WTC11 (cell line): Measurements from ENCODE around the gene MGAT4D. TPM values are rescaled to one million over a fixed set of nuclear protein-coding genes. Genes with fewer than 3 reads are reported as not detected.

ENCODE experiments used
- ATAC-seq: fragments of 200-7000 bp; cut with Tn5 transposase; 2 replicates; pipeline ENCODE4 v1.10.0; 2021; ENCODE audit warnings: mild to moderate bottlenecking, moderate library complexity
- CTCF ChIA-PET: fragments of 300-600 bp; sonication (Branson Sonifier 250); formaldehyde crosslinking; loops from one replicate; lab custom pipeline; 2021; ENCODE audit warnings: antibody characterized with exemption; lab: Charles Lee
- POLR2A ChIA-PET: fragments of 350-600 bp; sonication (Branson Sonifier 250); formaldehyde crosslinking; loops from one replicate; lab custom pipeline; 2021; ENCODE audit warnings: antibody characterized with exemption; lab: Charles Lee
- DNase-seq: peaks from one replicate; pipeline ENCODE4 v3.0.0; 2021; ENCODE audit warnings: low spot score
- H3K27ac Mint-ChIP-seq: 2 replicates; pipeline ENCODE4 v1.8.0; 2021; ENCODE audit warnings: mixed read lengths
- H3K27me3 Mint-ChIP-seq: 2 replicates; pipeline ENCODE4 v1.8.0; 2021; ENCODE audit warnings: low read depth, mild to moderate bottlenecking, moderate library complexity, mixed read lengths
- H3K36me3 Mint-ChIP-seq: 2 replicates; pipeline ENCODE4 v1.8.0; 2021; ENCODE audit warnings: mixed read lengths
- H3K4me1 Mint-ChIP-seq: 2 replicates; pipeline ENCODE4 v1.8.0; 2022; ENCODE audit warnings: mixed read lengths
- H3K4me3 Mint-ChIP-seq: 2 replicates; pipeline ENCODE4 v1.8.0; 2021; ENCODE audit warnings: mild to moderate bottlenecking, moderate library complexity, mixed read lengths
- H3K9me3 Mint-ChIP-seq: 2 replicates; pipeline ENCODE4 v1.8.0; 2021; ENCODE audit warnings: mixed read lengths
- ATF1 ChIP-seq: sonication (generic); formaldehyde crosslinking; IDR thresholded peaks from 2 replicates; pipeline ENCODE4 v1.8.1; 2023; ENCODE audit warnings: mild to moderate bottlenecking, moderate library complexity, missing genetic modification reagents
- CREB1 ChIP-seq: sonication (generic); formaldehyde crosslinking; IDR thresholded peaks from 2 replicates; pipeline ENCODE4 v1.8.0; 2023; ENCODE audit warnings: mild to moderate bottlenecking, missing genetic modification reagents
- ESRRA ChIP-seq: sonication (generic); formaldehyde crosslinking; IDR thresholded peaks from 2 replicates; pipeline ENCODE4 v1.8.1; 2022; ENCODE audit warnings: mild to moderate bottlenecking, missing genetic modification reagents, borderline replicate concordance
- ETV6 ChIP-seq: sonication (generic); formaldehyde crosslinking; IDR thresholded peaks from 2 replicates; pipeline ENCODE4 v1.8.1; 2022; ENCODE audit warnings: mild to moderate bottlenecking, missing genetic modification reagents
- FOXP4 ChIP-seq: sonication (generic); formaldehyde crosslinking; IDR thresholded peaks from 2 replicates; pipeline ENCODE4 v1.8.0; 2022; ENCODE audit warnings: mild to moderate bottlenecking, missing genetic modification reagents
- IRF1 ChIP-seq: sonication (generic); formaldehyde crosslinking; IDR thresholded peaks from 2 replicates; pipeline ENCODE4 v1.8.0; 2023; ENCODE audit warnings: missing genetic modification reagents
- MYBL2 ChIP-seq: sonication (generic); formaldehyde crosslinking; IDR thresholded peaks from 2 replicates; pipeline ENCODE4 v1.8.1; 2023; ENCODE audit warnings: mild to moderate bottlenecking, moderate library complexity, missing genetic modification reagents
- NR1H2 ChIP-seq: sonication (generic); formaldehyde crosslinking; IDR thresholded peaks from 2 replicates; pipeline ENCODE4 v1.9.0; 2021; ENCODE audit warnings: mild to moderate bottlenecking, moderate library complexity, missing genetic modification reagents
- STAT6 ChIP-seq: sonication (generic); formaldehyde crosslinking; conservative IDR thresholded peaks from 2 replicates; pipeline ENCODE4 v1.8.1; 2023; ENCODE audit warnings: mild to moderate bottlenecking, low read depth, missing genetic modification reagents, moderate library complexity
- ZNF219 ChIP-seq: sonication (generic); formaldehyde crosslinking; IDR thresholded peaks from 2 replicates; pipeline ENCODE4 v1.8.0; 2023; ENCODE audit warnings: missing genetic modification reagents, mild to moderate bottlenecking, borderline replicate concordance
- ZNF232 ChIP-seq: sonication (generic); formaldehyde crosslinking; IDR thresholded peaks from 2 replicates; pipeline ENCODE4 v1.8.0; 2022; ENCODE audit warnings: mild to moderate bottlenecking, missing genetic modification reagents
- ZNF263 ChIP-seq: sonication (generic); formaldehyde crosslinking; IDR thresholded peaks from 2 replicates; pipeline ENCODE4 v1.8.1; 2022; ENCODE audit warnings: low read depth, mild to moderate bottlenecking, moderate library complexity, missing genetic modification reagents
- ZNF281 ChIP-seq: sonication (generic); formaldehyde crosslinking; IDR thresholded peaks from 2 replicates; pipeline ENCODE4 v1.8.0; 2023; ENCODE audit warnings: mild to moderate bottlenecking, missing genetic modification reagents
- total RNA-seq: library from RNA; stranded (reverse); gene quantifications from 3 replicates; pipeline ENCODE4 v1.2.3, GENCODE V29; 2021
- TF ChIP-seq, protein P1 (sequence below): sonication (generic); formaldehyde crosslinking; IDR thresholded peaks from 2 replicates; pipeline ENCODE4 v1.8.0; 2023; ENCODE audit warnings: missing genetic modification reagents, mild to moderate bottlenecking, borderline replicate concordance

MGAT4D gene
- total RNA-seq, 1 experiment from 2014 or later, result not detected

- peaks cover 4% of the 10 kb centered on the region; the same call in 1 of the 2 replicates for H3K27me3 Mint-ChIP-seq
- TF ChIP-seq ESRRA (no peak), MYBL2 (CRISPR knock-in tag) (no peak), ETV6 (CRISPR knock-in tag) (no peak), CREB1 (CRISPR knock-in tag) (no peak), NR1H2 (CRISPR knock-in tag) (no peak), ZNF263 (CRISPR knock-in tag) (no peak), IRF1 (CRISPR knock-in tag) (no peak), ZNF281 (CRISPR knock-in tag) (no peak), ATF1 (CRISPR knock-in tag) (no peak), ZNF219 (CRISPR knock-in tag) (no peak), FOXP4 (CRISPR knock-in tag) (no peak), ZNF232 (CRISPR knock-in tag) (no peak), STAT6 (CRISPR knock-in tag) (no peak)
- TF ChIP-seq, protein P1, sequence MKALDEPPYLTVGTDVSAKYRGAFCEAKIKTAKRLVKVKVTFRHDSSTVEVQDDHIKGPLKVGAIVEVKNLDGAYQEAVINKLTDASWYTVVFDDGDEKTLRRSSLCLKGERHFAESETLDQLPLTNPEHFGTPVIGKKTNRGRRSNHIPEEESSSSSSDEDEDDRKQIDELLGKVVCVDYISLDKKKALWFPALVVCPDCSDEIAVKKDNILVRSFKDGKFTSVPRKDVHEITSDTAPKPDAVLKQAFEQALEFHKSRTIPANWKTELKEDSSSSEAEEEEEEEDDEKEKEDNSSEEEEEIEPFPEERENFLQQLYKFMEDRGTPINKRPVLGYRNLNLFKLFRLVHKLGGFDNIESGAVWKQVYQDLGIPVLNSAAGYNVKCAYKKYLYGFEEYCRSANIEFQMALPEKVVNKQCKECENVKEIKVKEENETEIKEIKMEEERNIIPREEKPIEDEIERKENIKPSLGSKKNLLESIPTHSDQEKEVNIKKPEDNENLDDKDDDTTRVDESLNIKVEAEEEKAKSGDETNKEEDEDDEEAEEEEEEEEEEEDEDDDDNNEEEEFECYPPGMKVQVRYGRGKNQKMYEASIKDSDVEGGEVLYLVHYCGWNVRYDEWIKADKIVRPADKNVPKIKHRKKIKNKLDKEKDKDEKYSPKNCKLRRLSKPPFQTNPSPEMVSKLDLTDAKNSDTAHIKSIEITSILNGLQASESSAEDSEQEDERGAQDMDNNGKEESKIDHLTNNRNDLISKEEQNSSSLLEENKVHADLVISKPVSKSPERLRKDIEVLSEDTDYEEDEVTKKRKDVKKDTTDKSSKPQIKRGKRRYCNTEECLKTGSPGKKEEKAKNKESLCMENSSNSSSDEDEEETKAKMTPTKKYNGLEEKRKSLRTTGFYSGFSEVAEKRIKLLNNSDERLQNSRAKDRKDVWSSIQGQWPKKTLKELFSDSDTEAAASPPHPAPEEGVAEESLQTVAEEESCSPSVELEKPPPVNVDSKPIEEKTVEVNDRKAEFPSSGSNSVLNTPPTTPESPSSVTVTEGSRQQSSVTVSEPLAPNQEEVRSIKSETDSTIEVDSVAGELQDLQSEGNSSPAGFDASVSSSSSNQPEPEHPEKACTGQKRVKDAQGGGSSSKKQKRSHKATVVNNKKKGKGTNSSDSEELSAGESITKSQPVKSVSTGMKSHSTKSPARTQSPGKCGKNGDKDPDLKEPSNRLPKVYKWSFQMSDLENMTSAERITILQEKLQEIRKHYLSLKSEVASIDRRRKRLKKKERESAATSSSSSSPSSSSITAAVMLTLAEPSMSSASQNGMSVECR, result no peak
- ATAC-seq, result no peak
Measured at GRCh38 chr4:140472156-140472555, 25.9 kb downstream of the MGAT4D start.

More at GRCh38 chr4:140472156-140472555, 25.9 kb downstream of the MGAT4D start:
- Mint-ChIP-seq H3K36me3 (no peaks in the 10 kb centered on the region), H3K4me1 (peaks cover 4% of the 10 kb centered on the region), H3K27ac (no peak overlapping the region), H3K4me3 (no peak overlapping the region), H3K9me3 (no peaks in the 10 kb centered on the region)
- ChIA-PET CTCF (no interaction called here), POLR2A (no interaction called here)
- DNase-seq, result no peak
